ENCODE data around the gene PLEKHG4B. TPM values are rescaled to one million over a fixed set of nuclear protein-coding genes. Genes with fewer than 3 reads are reported as not detected.

The PLEKHG4B gene
- total RNA-seq, 1 experiment from 2014 or later: 0.02 TPM

- RAD21 ChIA-PET (ENCODE audit: low non-redundant PET in 1 of 2, low total read pairs in 2 of 2, uncharacterized antibody in 2 of 2, unreplicated experiment in 2 of 2): interaction anchor here (0.6 to 1.1 kb wide), 4 partner anchors 70 to 249 kb away, joined by 3 to 8 read pairs (median 4); partner anchors contain the start of gene PDCD6 (in 1 of the 2)
- Histone ChIP-seq H3K79me2 (ENCODE audit: insufficient read depth, low read length) (no peaks in the 10 kb centered on the region), H3K9me3 (ENCODE audit: control insufficient read depth in 1 of 2, insufficient read depth in 1 of 2, low read depth in 1 of 2, low read length in 2 of 2) (no peaks in the 10 kb centered on the region), H3K4me1 (ENCODE audit: control insufficient read depth in 1 of 2, insufficient read depth in 2 of 2, low read length in 2 of 2) (peaks cover 5 to 10% of the 10 kb centered on the region in 2 experiments), H3K9me2 (ENCODE audit: insufficient read depth) (no peaks in the 10 kb centered on the region), H4K20me1 (ENCODE audit: insufficient read depth) (no peaks in the 10 kb centered on the region), H3K4me3 (replicated peaks in 1 of 2; ENCODE audit: low read depth in 1 of 2, low read length in 2 of 2) (no peak overlapping the region), H3K27me3 (ENCODE audit: insufficient read depth, low read length) (no peaks in the 10 kb centered on the region), H2AFZ (ENCODE audit: low read depth, low read length, poor library complexity, severe bottlenecking) (no peak overlapping the region), H3K4me2 (ENCODE audit: low read length) (peak overlapping the region; percentile 52), H3K27ac (ENCODE audit: low read depth, low read length) (no peak overlapping the region), H3K36me3 (ENCODE audit: control insufficient read depth in 1 of 2, insufficient read depth in 2 of 2, low read length in 2 of 2) (no peaks in the 10 kb centered on the region), H3K9ac (ENCODE audit: low read length) (no peak overlapping the region)
- DNase-seq (ENCODE audit: low read depth, low spot score): no peak
- no TSS peak for BruUV-seq (replicated peaks)
- ATAC-seq: 0 out of 2 replicates have a peak, but pooled peaks have one; percentile 1
- TF ChIP-seq JUND (IDR thresholded peaks at IDR 0.05) (no peak), FOSL1 (IDR thresholded peaks at IDR 0.05; ENCODE audit: low read depth) (no peak), RAD21 (IDR thresholded peaks at IDR 0.05; ENCODE audit: low read depth) (no peak), ZNF274 (IDR thresholded peaks at IDR 0.05; ENCODE audit: low read depth, low read length) (no peak), REST (IDR thresholded peaks at IDR 0.05; ENCODE audit: low read depth) (no peak), EGR1 (IDR thresholded peaks at IDR 0.05; ENCODE audit: low read depth) (no peak), ATF3 (IDR thresholded peaks at IDR 0.05) (no peak), SIN3A (IDR thresholded peaks at IDR 0.05; ENCODE audit: low read depth) (no peak), SP1 (IDR thresholded peaks at IDR 0.05; ENCODE audit: low read depth) (no peak), POLR2AphosphoS5 (IDR thresholded peaks at IDR 0.05; ENCODE audit: low read depth, low read length) (no peak), TCF7L2 (IDR thresholded peaks at IDR 0.05; ENCODE audit: borderline replicate concordance, extremely low read depth, insufficient read depth, insufficient read length) (no peak), YY1 (IDR thresholded peaks at IDR 0.05; ENCODE audit: extremely low read depth, insufficient replicate concordance, low read depth, low read length) (no peak)
- POLR2A ChIA-PET: interaction anchor here (0.7 to 1.1 kb wide), 2 partner anchors 30 to 141 kb away, joined by 3 read pairs; partner anchors contain the start of genes CCDC127 and SDHA
- intact Hi-C loops (cut with micrococcal nuclease): no loop called here
- CTCF ChIA-PET: interaction anchor here (0.7 to 1.3 kb wide), 10 partner anchors 8 to 243 kb away, joined by 3 to 6 read pairs (median 4); partner anchors contain the start of genes CCDC127, PDCD6 and SDHA
These were observed 95.9 kb downstream of the PLEKHG4B start for GRCh38 chr5:187617-188451.

Data from HCT116 (cell line).